ENCODE measurements around the gene ELF3.

DNA sequence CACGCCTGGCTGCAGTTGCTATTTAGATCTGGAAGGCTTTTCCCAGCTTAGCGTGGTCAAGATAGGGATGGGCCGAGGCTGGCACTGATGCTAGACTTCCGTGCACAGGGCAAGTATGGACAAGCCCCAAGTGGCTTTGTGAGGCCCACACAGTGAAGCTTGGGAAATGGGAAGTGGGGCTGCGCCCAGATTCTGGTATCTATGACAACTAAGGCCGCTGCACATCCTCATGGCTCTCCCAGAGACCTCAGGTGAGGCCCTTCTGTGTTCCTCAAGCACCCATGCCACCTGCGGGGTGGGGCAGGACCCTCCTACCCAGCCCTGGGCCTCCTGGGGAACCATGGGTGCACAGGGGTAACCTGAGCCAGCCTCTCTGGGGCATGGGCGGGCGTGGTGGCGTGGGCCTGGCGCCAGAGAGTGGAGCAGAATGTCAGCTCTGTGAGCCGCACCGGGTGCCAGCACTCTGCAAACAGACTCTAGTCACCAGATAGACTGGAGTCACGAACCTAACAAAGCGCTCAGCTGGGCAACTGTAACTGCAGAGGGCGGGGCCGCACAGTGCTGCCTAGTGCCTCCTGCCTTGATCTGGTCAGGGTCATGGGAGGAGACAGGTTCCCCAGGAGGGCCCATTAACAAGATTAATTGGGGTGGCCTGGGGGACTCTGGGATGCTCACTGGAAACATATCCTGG lies 46.4 kb downstream of the ELF3 start:
- TF ChIP-seq CTCF (conservative IDR thresholded peaks at IDR 0.05; ENCODE audit: low read length), result no peak
- TF ChIP-seq EZH2phosphoT487 (IDR thresholded peaks at IDR 0.05; ENCODE audit: borderline replicate concordance, low read depth, low read length), result no peak
